Glutamatergic neuron (in vitro differentiated cells): ENCODE measurements around the gene ADAMTS6. TPM values are rescaled to one million over a fixed set of nuclear protein-coding genes. Genes with fewer than 3 reads are reported as not detected.

Experiments used
- DNase-seq: peaks from one replicate; pipeline ENCODE4 v3.0.0; 2022
- H3K27ac Mint-ChIP-seq: one replicate; pipeline ENCODE4 v1.8.0; 2020; ENCODE audit warnings: mild to moderate bottlenecking, mixed read lengths, inconsistent platforms; ENCODE audit not compliant: unreplicated experiment
- H3K27me3 Mint-ChIP-seq: one replicate; pipeline ENCODE4 v1.8.0; 2020; ENCODE audit warnings: mild to moderate bottlenecking, moderate library complexity, mixed read lengths, inconsistent platforms; ENCODE audit not compliant: unreplicated experiment
- H3K36me3 Mint-ChIP-seq: one replicate; pipeline ENCODE4 v1.8.0; 2020; ENCODE audit warnings: mild to moderate bottlenecking, mixed read lengths, inconsistent platforms; ENCODE audit not compliant: unreplicated experiment
- H3K4me1 Mint-ChIP-seq: one replicate; pipeline ENCODE4 v1.8.0; 2020; ENCODE audit warnings: mild to moderate bottlenecking, low read depth, mixed read lengths, inconsistent platforms; ENCODE audit not compliant: unreplicated experiment
- H3K4me3 Mint-ChIP-seq: one replicate; pipeline ENCODE4 v1.8.0; 2020; ENCODE audit warnings: mild to moderate bottlenecking, mixed read lengths, inconsistent platforms; ENCODE audit not compliant: unreplicated experiment
- H3K9me3 Mint-ChIP-seq: one replicate; pipeline ENCODE4 v1.8.0; 2020; ENCODE audit warnings: mild to moderate bottlenecking, moderate library complexity, mixed read lengths, inconsistent platforms; ENCODE audit not compliant: unreplicated experiment
- total RNA-seq: library from RNA; stranded (reverse); fragmentation: NEBNext Ultra II Directional; extraction: Animal tissue kit (Norgen Biotek cat#: 25700); gene quantifications from one replicate; pipeline ENCODE4 v1.2.1, GENCODE V29; 2021; ENCODE audit not compliant: unreplicated experiment
- TF ChIP-seq, protein P1 (sequence below): fragments of 200-600 bp; sonication (generic); IDR thresholded peaks from one replicate; pipeline ENCODE4 v1.5.0; 2021; ENCODE audit not compliant: partially characterized antibody, unreplicated experiment

ADAMTS6 gene
- total RNA-seq, 1 donor from 2014 or later = 2.1 TPM

DNA sequence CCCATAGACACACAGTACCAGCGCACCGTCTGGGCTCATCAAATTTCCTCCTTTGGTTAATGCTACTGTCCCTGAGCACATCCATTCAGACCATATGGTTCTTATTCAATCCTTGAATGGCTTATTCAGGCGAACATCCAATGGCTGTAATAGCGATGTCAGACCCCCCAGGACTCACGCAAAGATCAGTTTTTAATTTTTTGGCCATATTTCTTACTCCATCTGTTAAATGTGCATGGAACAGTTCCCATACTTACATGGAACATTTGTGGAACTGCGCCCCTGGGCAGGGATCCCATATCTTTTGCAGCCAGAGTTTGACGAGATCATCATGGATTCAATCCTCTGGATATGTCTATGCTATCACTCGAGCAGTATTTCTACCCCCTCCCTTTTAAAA is 213.2 kb downstream of the ADAMTS6 start:
- no peak overlapping the region for H3K27ac Mint-ChIP-seq
- no peak for DNase-seq
- H3K9me3 Mint-ChIP-seq = no peaks in the 10 kb centered on the region
- no peak overlapping the region for H3K4me3 Mint-ChIP-seq
- peaks cover 3% of the 10 kb centered on the region for H3K27me3 Mint-ChIP-seq
- no peaks in the 10 kb centered on the region for H3K4me1 Mint-ChIP-seq
- TF ChIP-seq, protein P1, sequence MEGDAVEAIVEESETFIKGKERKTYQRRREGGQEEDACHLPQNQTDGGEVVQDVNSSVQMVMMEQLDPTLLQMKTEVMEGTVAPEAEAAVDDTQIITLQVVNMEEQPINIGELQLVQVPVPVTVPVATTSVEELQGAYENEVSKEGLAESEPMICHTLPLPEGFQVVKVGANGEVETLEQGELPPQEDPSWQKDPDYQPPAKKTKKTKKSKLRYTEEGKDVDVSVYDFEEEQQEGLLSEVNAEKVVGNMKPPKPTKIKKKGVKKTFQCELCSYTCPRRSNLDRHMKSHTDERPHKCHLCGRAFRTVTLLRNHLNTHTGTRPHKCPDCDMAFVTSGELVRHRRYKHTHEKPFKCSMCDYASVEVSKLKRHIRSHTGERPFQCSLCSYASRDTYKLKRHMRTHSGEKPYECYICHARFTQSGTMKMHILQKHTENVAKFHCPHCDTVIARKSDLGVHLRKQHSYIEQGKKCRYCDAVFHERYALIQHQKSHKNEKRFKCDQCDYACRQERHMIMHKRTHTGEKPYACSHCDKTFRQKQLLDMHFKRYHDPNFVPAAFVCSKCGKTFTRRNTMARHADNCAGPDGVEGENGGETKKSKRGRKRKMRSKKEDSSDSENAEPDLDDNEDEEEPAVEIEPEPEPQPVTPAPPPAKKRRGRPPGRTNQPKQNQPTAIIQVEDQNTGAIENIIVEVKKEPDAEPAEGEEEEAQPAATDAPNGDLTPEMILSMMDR = no peak
- no peaks in the 10 kb centered on the region for H3K36me3 Mint-ChIP-seq

DNA sequence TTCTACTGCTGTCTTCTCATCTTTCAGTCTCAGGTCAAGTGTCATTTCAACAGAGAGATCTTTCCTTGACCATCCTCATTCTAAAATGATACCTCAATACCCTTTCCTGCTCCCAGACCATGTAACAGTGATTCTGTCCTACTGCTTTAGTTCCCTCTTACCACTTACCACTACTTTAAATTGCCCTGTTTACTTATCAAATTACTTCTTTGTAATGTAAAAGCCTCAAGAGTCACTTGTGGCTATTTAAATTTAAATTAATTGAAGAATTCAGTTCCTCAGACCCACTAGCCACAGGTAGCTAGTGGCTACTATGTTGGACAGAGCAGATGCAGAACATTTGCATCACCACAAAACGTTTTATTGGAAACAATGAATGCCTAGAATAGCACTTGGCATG is 217.3 kb downstream of the ADAMTS6 start:
- no peaks in the 10 kb centered on the region for H3K36me3 Mint-ChIP-seq
- H3K27ac Mint-ChIP-seq = no peak overlapping the region
- H3K4me3 Mint-ChIP-seq = no peak overlapping the region
- TF ChIP-seq, protein P1 = no peak
- no peak for DNase-seq
- H3K27me3 Mint-ChIP-seq = peaks cover 3% of the 10 kb centered on the region
- H3K9me3 Mint-ChIP-seq = no peaks in the 10 kb centered on the region
- H3K4me1 Mint-ChIP-seq = no peaks in the 10 kb centered on the region

DNA sequence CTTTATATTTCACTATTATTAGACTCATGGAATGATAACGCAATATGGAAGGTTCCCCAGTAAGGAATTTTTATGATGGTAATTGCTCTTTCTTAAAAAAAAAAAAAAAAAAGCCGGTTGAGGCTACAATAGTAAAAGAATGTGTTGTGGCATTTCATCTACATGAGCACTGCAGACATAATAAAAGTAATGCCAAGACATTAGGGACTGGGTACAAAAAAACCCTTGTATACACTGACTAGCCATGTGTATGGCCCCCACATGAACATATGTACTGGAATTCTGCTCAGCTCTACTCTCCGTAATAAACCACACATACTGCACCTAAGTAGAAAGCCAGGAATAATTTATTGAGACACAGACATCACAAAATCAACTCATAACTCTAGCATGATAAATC is 218.4 kb downstream of the ADAMTS6 start:
- Mint-ChIP-seq H3K4me3 (no peak overlapping the region), H3K27ac (no peak overlapping the region), H3K9me3 (no peaks in the 10 kb centered on the region), H3K36me3 (no peaks in the 10 kb centered on the region), H3K27me3 (peaks cover 3% of the 10 kb centered on the region), H3K4me1 (no peaks in the 10 kb centered on the region)
- TF ChIP-seq, protein P1 = no peak
- DNase-seq = no peak

DNA sequence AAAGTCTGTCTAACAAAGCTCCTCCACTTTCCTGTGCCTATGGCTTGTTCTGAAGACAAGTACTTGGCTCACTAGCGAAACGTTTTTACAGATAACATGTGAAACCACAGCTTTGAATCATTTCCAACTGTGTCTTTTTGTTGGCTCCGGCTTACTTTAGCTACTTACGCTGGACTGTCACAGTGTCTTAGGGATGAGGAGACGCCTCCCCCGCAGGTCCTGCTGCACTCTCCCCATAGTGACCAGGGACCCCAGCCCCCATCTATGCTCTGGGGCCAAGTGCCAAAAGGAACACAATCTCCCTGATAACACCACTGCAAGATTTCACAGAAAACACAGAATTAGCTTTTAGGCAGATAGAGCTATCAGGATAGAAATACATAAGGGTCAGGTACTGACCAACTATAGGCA is 219.1 kb downstream of the ADAMTS6 start:
- TF ChIP-seq, protein P1 = no peak
- DNase-seq = no peak
- Mint-ChIP-seq H3K9me3 (no peaks in the 10 kb centered on the region), H3K36me3 (no peaks in the 10 kb centered on the region), H3K4me1 (no peaks in the 10 kb centered on the region), H3K27me3 (peaks cover 3% of the 10 kb centered on the region), H3K4me3 (no peak overlapping the region), H3K27ac (no peak overlapping the region)

DNA sequence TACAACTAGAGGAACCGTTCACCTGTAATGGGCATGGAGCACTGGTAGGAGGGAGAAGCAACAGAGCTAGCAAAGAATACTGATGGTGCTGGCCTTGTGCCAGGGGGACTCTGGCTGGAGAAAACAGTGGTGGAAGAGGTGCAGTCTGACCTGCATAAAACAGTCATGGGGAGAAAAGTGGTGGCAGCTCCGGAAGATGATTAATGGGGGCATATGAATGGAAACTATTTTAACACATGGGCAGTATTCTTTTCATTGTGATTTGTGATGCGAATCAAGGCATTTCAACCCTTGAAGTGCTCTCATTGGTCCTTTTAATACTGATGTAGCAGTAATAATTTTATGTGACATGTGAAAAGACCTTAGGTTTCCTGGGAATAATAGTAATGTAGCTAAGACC is 219.6 kb downstream of the ADAMTS6 start:
- DNase-seq = no peak
- H3K4me1 Mint-ChIP-seq = no peaks in the 10 kb centered on the region
- H3K27ac Mint-ChIP-seq = no peak overlapping the region

More for the DNA sequence above, 219.6 kb downstream of the ADAMTS6 start:
- H3K36me3 Mint-ChIP-seq = no peaks in the 10 kb centered on the region
- H3K27me3 Mint-ChIP-seq = peaks cover 3% of the 10 kb centered on the region
- TF ChIP-seq, protein P1 = no peak
- no peaks in the 10 kb centered on the region for H3K9me3 Mint-ChIP-seq
- H3K4me3 Mint-ChIP-seq = no peak overlapping the region
